HG02938 (cell line): ENCODE data around the gene OR52I1.

Source experiments
- ATAC-seq: cut with Tn5 transposase; IDR thresholded peaks from one replicate; pipeline ENCODE4 v1.9.1; 2021; ENCODE audit warnings: mild to moderate bottlenecking, moderate library complexity; ENCODE audit not compliant: unreplicated experiment

OR52I1 gene

DNA sequence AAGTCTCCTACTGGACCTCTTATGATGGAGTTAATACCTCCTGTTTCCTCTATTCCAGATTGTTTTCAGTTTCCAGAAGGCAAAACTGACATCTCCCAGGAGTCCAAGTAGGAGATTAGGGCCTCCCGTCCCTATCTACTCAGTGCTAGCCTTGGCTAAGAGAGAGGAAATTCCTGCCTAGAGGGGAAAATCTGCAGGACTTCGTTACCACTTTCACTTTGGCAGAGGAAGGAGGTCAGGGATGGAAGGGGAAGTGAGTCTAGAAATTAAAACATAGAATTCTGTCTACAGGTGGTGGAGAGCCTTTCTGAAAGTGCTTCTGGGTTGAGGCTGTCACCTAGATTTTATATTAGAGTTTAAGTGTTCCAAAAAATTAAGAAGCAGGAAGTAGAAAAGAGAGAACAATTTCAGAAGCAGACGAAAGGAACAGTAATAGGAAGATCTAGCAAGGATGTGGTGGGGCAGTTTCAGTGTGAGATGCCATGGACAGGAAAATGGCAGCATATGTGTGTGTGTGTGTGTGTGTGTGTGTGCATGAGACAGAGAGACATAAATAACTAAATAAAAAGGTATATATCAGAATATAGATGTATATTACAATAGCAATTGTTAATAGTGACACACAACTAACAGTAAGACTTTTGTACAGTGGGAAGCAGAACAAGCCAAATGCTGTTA is 16.6 kb downstream of the OR52I1 start:
- no peak for ATAC-seq

- ATAC-seq: no peak
Measured at GRCh38 chr11:4611986-4612385, 18.1 kb downstream of the OR52I1 start.

GRCh38 chr11:4615856-4616444 is 22.1 kb downstream of the OR52I1 start:
- no peak for ATAC-seq

- ATAC-seq: no peak
Measured at GRCh38 chr11:4619514-4619913, 25.7 kb downstream of the OR52I1 start.

GRCh38 chr11:4626207-4627099 is 32.6 kb downstream of the OR52I1 start:
- peak; percentile 78 for ATAC-seq

DNA sequence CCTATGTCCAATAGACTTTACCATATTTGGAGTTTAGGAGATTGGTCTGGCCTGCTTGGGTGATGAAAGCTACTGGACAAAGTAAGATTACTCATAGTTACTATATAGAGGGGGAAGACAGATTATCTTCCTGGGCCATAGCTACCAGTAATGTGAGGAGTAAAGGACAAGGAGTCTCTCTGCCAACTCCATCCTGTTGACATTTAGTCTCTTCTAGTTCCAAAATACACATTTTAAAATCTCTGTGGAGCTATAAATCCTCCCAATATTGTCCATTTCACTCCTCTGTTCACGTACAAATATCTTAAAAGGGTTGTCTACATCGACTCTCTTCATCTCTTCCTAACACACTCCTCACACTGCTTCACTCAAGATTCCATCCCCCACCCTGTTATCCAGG is 42.3 kb downstream of the OR52I1 start:
- ATAC-seq: no peak

DNA sequence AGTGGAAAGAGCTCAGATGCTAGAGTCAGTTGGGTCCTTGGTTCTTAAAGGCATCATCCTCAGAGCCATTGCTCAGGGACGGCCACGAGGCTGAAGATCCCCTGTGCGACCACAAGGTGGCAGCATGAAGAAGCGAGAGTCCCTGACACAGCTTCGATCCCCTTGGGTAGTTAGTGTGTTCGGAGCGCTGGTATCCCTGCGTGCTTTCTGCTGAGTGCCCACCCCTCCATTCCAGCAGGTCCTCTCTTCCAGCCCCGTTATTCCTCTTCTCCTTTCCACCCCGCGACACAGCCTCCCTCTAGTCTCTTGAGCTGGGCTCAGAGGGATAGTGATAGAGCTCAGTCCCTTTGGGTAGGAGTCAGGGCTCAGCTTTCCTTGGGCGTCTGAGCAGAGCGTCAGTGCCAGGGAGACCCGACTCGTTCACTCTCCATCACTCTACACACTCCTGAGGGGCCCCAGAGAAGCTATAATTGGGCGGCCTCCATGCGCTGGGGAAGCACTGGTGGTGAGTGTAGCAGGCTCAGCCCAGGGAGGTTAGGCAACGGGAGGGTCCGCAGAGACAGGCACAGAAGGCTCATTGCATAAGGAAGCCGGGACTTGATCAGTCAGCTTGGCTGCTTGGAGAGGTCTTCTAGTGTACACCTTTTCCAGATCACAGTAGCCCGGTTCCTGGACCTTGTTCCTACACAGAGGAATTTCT is 43.3 kb downstream of the OR52I1 start, which contains the start of gene OR51D1:
Gene OR51D1 (plus strand): TSS at position 516 of the 700 bp plus-strand sequence. CDS start 2,314 bp downstream, outside the sequence.
- peak; percentile 95 for ATAC-seq

DNA sequence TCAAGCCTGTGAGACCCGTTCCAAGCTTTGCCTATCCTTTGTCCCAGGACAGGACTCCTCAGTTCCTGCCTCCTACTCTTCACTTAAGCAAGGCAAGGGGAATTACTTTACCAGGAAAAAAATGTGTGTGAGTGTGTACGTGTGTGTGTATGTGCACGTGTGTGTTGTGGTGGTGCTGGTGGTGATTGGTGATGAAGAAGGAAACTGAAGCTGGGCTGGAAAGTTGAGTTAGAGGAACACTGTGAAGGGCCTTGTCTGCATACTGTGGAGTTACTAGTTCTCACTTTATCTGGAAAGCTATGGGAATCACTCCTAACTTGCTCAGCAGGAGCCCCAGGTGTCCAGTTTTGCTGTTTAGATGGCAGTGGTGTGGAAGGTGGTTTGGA is 43.8 kb downstream of the OR52I1 start:
- ATAC-seq: no peak

GRCh38 chr11:4639931-4640330 is 46.1 kb downstream of the OR52I1 start:
- ATAC-seq: no peak

DNA sequence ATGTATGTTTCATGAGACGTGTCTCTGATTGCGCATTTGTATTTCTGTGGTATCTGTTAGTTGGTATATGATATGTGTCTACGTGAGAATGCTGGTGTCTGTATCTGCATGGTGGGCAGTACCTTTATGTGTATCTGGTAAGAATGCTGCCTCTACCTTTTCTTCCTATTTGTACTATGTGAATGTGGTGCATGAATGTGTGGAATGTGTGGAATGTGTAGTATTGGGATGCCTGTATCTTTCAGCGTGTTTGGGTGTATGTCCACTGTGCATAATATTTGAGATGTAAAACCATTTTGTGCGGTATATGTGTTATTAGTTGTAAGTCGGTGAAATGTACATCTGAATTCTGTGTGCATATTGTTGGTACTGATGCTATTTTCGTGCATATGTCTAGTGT is 47.7 kb downstream of the OR52I1 start:
- no peak for ATAC-seq

- no peak for ATAC-seq
Measured at GRCh38 chr11:4642043-4642442, 48.2 kb downstream of the OR52I1 start.

- no peak for ATAC-seq
Measured at GRCh38 chr11:4643076-4643475, 49.2 kb downstream of the OR52I1 start.

- ATAC-seq: no peak
Measured at GRCh38 chr11:4643682-4644081, 49.8 kb downstream of the OR52I1 start, which contains the start of gene OR51E1. TSS of gene OR51E1 (plus strand) at chr11:4643982. CDS start at chr11:4652527, 8,545 bp downstream.

DNA sequence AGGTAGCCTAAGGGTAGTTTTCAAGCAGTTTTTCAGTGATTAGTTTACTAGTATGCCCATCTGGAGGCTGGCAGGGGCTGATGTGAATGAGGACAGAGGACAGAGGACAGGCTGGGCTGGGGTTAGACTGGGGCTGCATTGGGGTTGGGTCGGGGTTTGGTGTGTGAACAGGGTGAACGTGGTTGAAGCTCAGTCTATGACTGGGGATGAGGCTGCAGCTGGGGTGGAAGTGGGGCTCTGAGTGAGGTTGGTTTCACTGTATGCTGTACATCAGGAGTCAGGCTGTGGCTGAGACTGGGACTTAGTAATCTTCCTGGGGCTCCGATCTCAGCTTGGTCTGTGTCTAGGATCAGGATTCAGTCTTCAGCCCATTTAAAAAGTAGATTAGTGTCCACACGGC is 50.4 kb downstream of the OR52I1 start:
- no peak for ATAC-seq
